IMR-90 (cell line): ENCODE data around the gene EPHA5. TPM values are rescaled to one million over a fixed set of nuclear protein-coding genes. Genes with fewer than 3 reads are reported as not detected.

Source experiments
- ATAC-seq: fragments of 200-7000 bp; cut with Tn5 transposase; 2 replicates; pipeline ENCODE4 v1.9.1; 2020; ENCODE audit warnings: low read depth, mild to moderate bottlenecking, moderate library complexity
- BruUV-seq: library from RNA; stranded (reverse); fragments of 400-500 nt; replicated peaks from 2 replicates; lab custom pipeline; 2021; lab: Mats Ljungman, UMichigan
- CTCF ChIA-PET: fragments of 300-600 bp; formaldehyde crosslinking; extraction: SDS; loops from one replicate; lab custom pipeline; 2021; ENCODE audit warnings: antibody characterized with exemption; lab: Yijun Ruan, JAX
- POLR2A ChIA-PET: fragments of 300-600 bp; sonication (Branson Sonifier 250); formaldehyde crosslinking; loops from one replicate; lab custom pipeline; 2022; ENCODE audit warnings: antibody characterized with exemption; ENCODE audit not compliant: unreplicated experiment; lab: Charles Lee
- DNase-seq: peaks from one replicate; pipeline ENCODE4 v3.0.0; 2013
- H2AFZ ChIP-seq: replicated peaks from 2 replicates; pipeline ENCODE3; 2013; ENCODE audit warnings: low read length, mild to moderate bottlenecking; ENCODE audit not compliant: poor library complexity
- H2AK5ac ChIP-seq: 2 replicates; pipeline ENCODE4 v1.6.1; 2013; ENCODE audit warnings: low read depth, low read length, inconsistent platforms
- H2AK9ac ChIP-seq: replicated peaks from 2 replicates; pipeline ENCODE3; 2013; ENCODE audit warnings: mild to moderate bottlenecking, low read depth, low read length, moderate library complexity; ENCODE audit not compliant: poor library complexity
- H2BK120ac ChIP-seq: 2 replicates; pipeline ENCODE4 v1.6.1; 2013; ENCODE audit warnings: low read depth, low read length, inconsistent platforms
- H2BK15ac ChIP-seq: 3 replicates; pipeline ENCODE4 v1.6.1; 2013; ENCODE audit warnings: low read depth, low read length, inconsistent platforms
- H2BK20ac ChIP-seq: 2 replicates; pipeline ENCODE4 v1.6.1; 2013; ENCODE audit warnings: low read depth, mild to moderate bottlenecking, inconsistent platforms, low read length, moderate library complexity
- H2BK5ac ChIP-seq: 2 replicates; pipeline ENCODE4 v1.6.1; 2013; ENCODE audit warnings: mild to moderate bottlenecking, low read depth, low read length, inconsistent platforms; ENCODE audit not compliant: poor library complexity, severe bottlenecking
- H3K14ac ChIP-seq: replicated peaks from 2 replicates; pipeline ENCODE4 v1.6.1; 2013; ENCODE audit warnings: low read depth, low read length, inconsistent platforms
- H3K18ac ChIP-seq: 2 replicates; pipeline ENCODE4 v1.6.1; 2013; ENCODE audit warnings: low read depth, low read length, control low read depth
- H3K23ac ChIP-seq: 2 replicates; pipeline ENCODE4 v1.6.1; 2013; ENCODE audit warnings: low read depth, low read length, inconsistent platforms
- H3K27ac ChIP-seq: 2 replicates; pipeline ENCODE4 v1.5.1; 2013; ENCODE audit warnings: mild to moderate bottlenecking, control low read depth, low read length; ENCODE audit not compliant: insufficient read depth
- H3K27me3 ChIP-seq: 2 replicates; pipeline ENCODE4 v1.6.1; 2013; ENCODE audit warnings: low read length; ENCODE audit not compliant: control insufficient read depth, insufficient read depth
- H3K36me3 ChIP-seq: 2 replicates; pipeline ENCODE4 v1.6.1; 2013; ENCODE audit warnings: low read length, mixed read lengths; ENCODE audit not compliant: control insufficient read depth, insufficient read depth
- H3K4ac ChIP-seq: 2 replicates; pipeline ENCODE4 v1.6.1; 2013; ENCODE audit warnings: low read depth, low read length, inconsistent platforms
- H3K4me1 ChIP-seq: 2 replicates; pipeline ENCODE4 v1.6.1; 2013; ENCODE audit warnings: low read length, mixed read lengths; ENCODE audit not compliant: control insufficient read depth, insufficient read depth
- H3K4me2 ChIP-seq: 2 replicates; pipeline ENCODE4 v1.6.1; 2013; ENCODE audit warnings: low read depth, mild to moderate bottlenecking, control low read depth, low read length, moderate library complexity
- H3K4me3 ChIP-seq: 2 replicates; pipeline ENCODE4 v1.5.1; 2013; ENCODE audit warnings: low read depth, mild to moderate bottlenecking, control low read depth, low read length, moderate library complexity; ENCODE audit not compliant: insufficient read depth
- H3K56ac ChIP-seq: 2 replicates; pipeline ENCODE4 v1.6.1; 2013; ENCODE audit warnings: low read length, inconsistent platforms; ENCODE audit not compliant: insufficient read depth; ENCODE audit errors: extremely low read depth
- H3K79me1 ChIP-seq, 2 experiments: 2 replicates each; pipeline ENCODE4 v1.6.1; 2013; ENCODE audit warnings: low read length in 2 of 2, inconsistent platforms in 1 of 2, low read depth in 1 of 2
- H3K9ac ChIP-seq: 2 replicates; pipeline ENCODE4 v1.6.1; 2013; ENCODE audit warnings: low read depth, low read length, control low read depth
- H3K9me1 ChIP-seq: 2 replicates; pipeline ENCODE4 v1.6.1; 2013; ENCODE audit warnings: low read length, inconsistent platforms; ENCODE audit not compliant: insufficient read depth
- H3K9me3 ChIP-seq: 2 replicates; pipeline ENCODE4 v1.6.1; 2013; ENCODE audit warnings: low read length; ENCODE audit not compliant: control insufficient read depth, insufficient read depth
- H4K20me1 ChIP-seq: 2 replicates; pipeline ENCODE4 v1.6.1; 2013; ENCODE audit warnings: low read length, inconsistent platforms; ENCODE audit not compliant: insufficient read depth
- H4K5ac ChIP-seq: 2 replicates; pipeline ENCODE4 v1.6.1; 2013; ENCODE audit warnings: mild to moderate bottlenecking, low read depth, low read length, control low read depth
- H4K8ac ChIP-seq, 2 experiments: 2 replicates each; pipeline ENCODE4 v1.6.1; 2013; ENCODE audit warnings: low read depth in 2 of 2, low read length in 2 of 2, control low read depth in 1 of 2, inconsistent platforms in 1 of 2
- H4K91ac ChIP-seq: 2 replicates; pipeline ENCODE4 v1.6.1; 2013; ENCODE audit warnings: low read depth, low read length, inconsistent platforms; ENCODE audit not compliant: insufficient read depth
- BHLHE40 ChIP-seq: fragments of 150-350 bp; IDR thresholded peaks from 2 replicates; pipeline ENCODE4 v1.6.1; 2016; ENCODE audit warnings: mild to moderate bottlenecking, low read depth, low read length
- FOS ChIP-seq: fragments of 150-350 bp; IDR thresholded peaks from 2 replicates; pipeline ENCODE4 v1.6.1; 2016; ENCODE audit warnings: low read depth, low read length
- MXI1 ChIP-seq: IDR thresholded peaks from 2 replicates; pipeline ENCODE4 v1.6.1; 2012; ENCODE audit warnings: low read depth, mild to moderate bottlenecking, low read length, moderate library complexity, borderline replicate concordance
- RAD21 ChIP-seq: IDR thresholded peaks from 2 replicates; pipeline ENCODE4 v1.6.1; 2012; ENCODE audit warnings: low read length, improper control_type of control experiment
- RFX5 ChIP-seq: IDR thresholded peaks from 2 replicates; pipeline ENCODE4 v1.8.0; 2012; ENCODE audit warnings: low read depth, mild to moderate bottlenecking, low read length, moderate library complexity
- WGBS, 2 experiments: methylation state at CpG; one replicate each; pipeline versions ENCODE4 v1.1.5 to v1.1.7; 2013; ENCODE audit warnings: missing lambda C conversion rate in 2 of 2; ENCODE audit not compliant: insufficient read length in 1 of 2; ENCODE audit errors: extremely low coverage in 2 of 2; 5-methylcytosine and 5-hydroxymethylcytosine counted together
- dilution Hi-C: fragments of 300-500 bp; cut with HindIII; formaldehyde crosslinking; loops from one replicate; pipeline ENCODE4 v1.14.3; 2018; ENCODE audit warnings: low sequenced_read_pairs; ENCODE audit not compliant: unreplicated experiment
- in situ Hi-C: fragments of 300-500 bp; cut with MboI; formaldehyde crosslinking; loops from 3 replicates; pipeline ENCODE4 v1.14.3; 2019; ENCODE audit warnings: low sequenced_read_pairs, inconsistent platforms, mixed read lengths
- intact Hi-C: fragments of 100-400 bp; cut with micrococcal nuclease; formaldehyde crosslinking; loops from 2 replicates; pipeline ENCODE4 v1.10.0; 2022
- polyA plus RNA-seq, 3 experiments: library from polyadenylated mRNA; depleted of rRNA; stranded (reverse); fragments of >200 nt; gene quantifications; 2 replicates each; pipeline ENCODE4 v1.2.3, GENCODE V29; 2012; ENCODE audit warnings: low replicate concordance in 1 of 3
- total RNA-seq: library from RNA; depleted of rRNA; stranded (reverse); fragments of >200 nt; gene quantifications from 2 replicates; pipeline ENCODE4 v1.2.3, GENCODE V29; 2012
- TF ChIP-seq, protein P1 (sequence below): fragments of 150-350 bp; IDR thresholded peaks from 2 replicates; pipeline ENCODE4 v1.6.1; 2017; ENCODE audit warnings: mild to moderate bottlenecking, antibody characterized with exemption, low read length, low read depth

The EPHA5 gene
- total and polyA plus RNA-seq, 2 of the 4 experiments (the other 2 are of a cell fraction), result 0.07 to 0.18 TPM

GRCh38 chr4:65589331-65589730, 81.0 kb downstream of the EPHA5 start:
- TF ChIP-seq FOS, result no peak
- no peak for TF ChIP-seq BHLHE40
- TF ChIP-seq, protein P1, sequence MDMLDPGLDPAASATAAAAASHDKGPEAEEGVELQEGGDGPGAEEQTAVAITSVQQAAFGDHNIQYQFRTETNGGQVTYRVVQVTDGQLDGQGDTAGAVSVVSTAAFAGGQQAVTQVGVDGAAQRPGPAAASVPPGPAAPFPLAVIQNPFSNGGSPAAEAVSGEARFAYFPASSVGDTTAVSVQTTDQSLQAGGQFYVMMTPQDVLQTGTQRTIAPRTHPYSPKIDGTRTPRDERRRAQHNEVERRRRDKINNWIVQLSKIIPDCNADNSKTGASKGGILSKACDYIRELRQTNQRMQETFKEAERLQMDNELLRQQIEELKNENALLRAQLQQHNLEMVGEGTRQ, result no peak
- no peak for TF ChIP-seq RAD21
- TF ChIP-seq RFX5, result no peak
- no peak for TF ChIP-seq MXI1
- Histone ChIP-seq H2BK5ac (no peak overlapping the region), H3K36me3 (no peaks in the 10 kb centered on the region), H2AK9ac (no peak overlapping the region), H4K8ac (no peak overlapping the region), H3K18ac (no peak overlapping the region), H4K91ac (no peak overlapping the region), H3K27me3 (no peaks in the 10 kb centered on the region), H3K9me3 (no peaks in the 10 kb centered on the region), H3K27ac (no peak overlapping the region), H3K56ac (no peak overlapping the region), H3K4me1 (no peaks in the 10 kb centered on the region), H2BK20ac (no peak overlapping the region), H2BK120ac (no peak overlapping the region), H4K5ac (no peak overlapping the region), H3K14ac (no peak overlapping the region), H3K23ac (no peak overlapping the region), H3K4me2 (no peak overlapping the region), H2AFZ (no peak overlapping the region), H2BK15ac (no peak overlapping the region), H4K20me1 (no peaks in the 10 kb centered on the region), H3K79me1 (no peaks in the 10 kb centered on the region), H3K9me1 (no peaks in the 10 kb centered on the region), H3K9ac (no peak overlapping the region), H3K4ac (no peak overlapping the region), H2AK5ac (no peak overlapping the region), H3K4me3 (no peak overlapping the region)
- DNase-seq, result no peak
- ChIA-PET CTCF (no interaction called here), POLR2A (no interaction called here)
- WGBS, 2 experiments, result no CpG with 5 or more reads among the region's 1 CpG
- in situ Hi-C loops, result no loop called here
- no peak for ATAC-seq
- BruUV-seq, result no TSS peak
- intact Hi-C loops, result no loop called here
- dilution Hi-C loops, result no loop called here
